Tibial nerve (tissue), 4 donors: ENCODE results near the gene KCNH3. TPM values are rescaled to one million over a fixed set of nuclear protein-coding genes. Genes with fewer than 3 reads are reported as not detected.

Source experiments
- DNase-seq, 2 donors: peaks; one replicate each; pipeline ENCODE4 v3.0.0-alpha.2; 2019; ENCODE audit warnings: low spot score in 2 of 2
- H3K27ac ChIP-seq, 4 donors: fragments of 200-600 bp; sonication (generic) in 3 of 4; one replicate each; pipeline ENCODE4 v1.5.1; 2017 to 2019; ENCODE audit warnings: mild to moderate bottlenecking in 1 of 4
- H3K27me3 ChIP-seq, 2 donors: fragments of 200-600 bp; sonication (generic) in 1 of 2; one replicate each; pipeline versions ENCODE4 v1.5.1 to v1.6.0; 2017 to 2019
- H3K36me3 ChIP-seq, 3 donors: fragments of 200-600 bp; sonication (generic); one replicate each; pipeline ENCODE4 v1.5.1; 2018 to 2019
- H3K4me1 ChIP-seq, 4 donors: fragments of 200-600 bp; sonication (generic) in 3 of 4; one replicate each; pipeline ENCODE4 v1.5.1; 2017 to 2019
- H3K4me3 ChIP-seq, 4 donors: fragments of 200-600 bp; sonication (generic) in 3 of 4; one replicate each; pipeline ENCODE4 v1.5.1; 2017 to 2019; ENCODE audit warnings: mild to moderate bottlenecking in 1 of 4, moderate library complexity in 1 of 4
- H3K9me3 ChIP-seq, 4 donors: fragments of 200-600 bp; sonication (generic) in 3 of 4; one replicate each; pipeline ENCODE4 v1.5.1; 2017 to 2019
- CTCF ChIP-seq, 5 experiments: fragments of 200-600 bp in 3 of 5; fragments of 450-650 bp in 2 of 5; sonication (generic) in 3 of 5; IDR thresholded peaks; one replicate each; pipeline ENCODE4 v1.5.1; 2016 to 2019; ENCODE audit warnings: antibody characterized with exemption in 5 of 5, mild to moderate bottlenecking in 3 of 5, moderate library complexity in 2 of 5
- EP300 ChIP-seq, 2 donors: sonication (generic); formaldehyde crosslinking; IDR thresholded peaks; one replicate each; pipeline ENCODE4 v1.6.1; 2017; ENCODE audit warnings: antibody characterized with exemption in 2 of 2, mild to moderate bottlenecking in 1 of 2
- POLR2A ChIP-seq, 2 donors: fragments of 450-650 bp; IDR thresholded peaks; one replicate each; pipeline ENCODE4 v1.6.1; 2017; ENCODE audit warnings: antibody characterized with exemption in 2 of 2, mild to moderate bottlenecking in 2 of 2, moderate library complexity in 2 of 2
- WGBS, 2 donors: methylation state at CpG; one replicate each; pipeline ENCODE4 v1.1.5; 2018; 5-methylcytosine and 5-hydroxymethylcytosine counted together
- total RNA-seq, 4 donors: library from RNA; depleted of rRNA; stranded (reverse); fragments of >200 nt; gene quantifications; one replicate each; pipeline ENCODE4 v1.1.0, GENCODE V29; 2016

Gene KCNH3
- total RNA-seq, 4 donors from 2014 or later = 0.21 to 0.30 TPM; not detected in 2

GRCh38 chr12:49547090-49547690, 8.4 kb downstream of the KCNH3 start:
- Histone ChIP-seq H3K27me3 (peaks cover 0 to 64% of the 10 kb centered on the region in 2 donors), H3K36me3 (no peaks in the 10 kb centered on the region), H3K4me1 (peaks cover 0 to 14% (median 13%) of the 10 kb centered on the region in 4 donors), H3K4me3 (no peak overlapping the region), H3K27ac (no peak overlapping the region), H3K9me3 (no peaks in the 10 kb centered on the region)
- WGBS, 2 donors = 76 to 89% methylated on average over 7 of the region's 7 CpGs
- no peak for DNase-seq
- TF ChIP-seq EP300 (IDR thresholded peaks at IDR 0.05) (no peak), CTCF (IDR thresholded peaks at IDR 0.05) (no peak), POLR2A (IDR thresholded peaks at IDR 0.05) (no peak)

- peaks cover 0 to 55% of the 10 kb centered on the region in 2 donors for H3K27me3 ChIP-seq
- no peak for DNase-seq
- TF ChIP-seq POLR2A (IDR thresholded peaks at IDR 0.05) (no peak), CTCF (IDR thresholded peaks at IDR 0.05) (no peak), EP300 (IDR thresholded peaks at IDR 0.05) (no peak)
- H3K4me1 ChIP-seq = peaks cover 0 to 14% (median 13%) of the 10 kb centered on the region in 4 donors
- H3K27ac ChIP-seq = no peak overlapping the region
- H3K9me3 ChIP-seq = no peaks in the 10 kb centered on the region
- 34 to 45% methylated on average over 8 of the region's 8 CpGs for WGBS, 2 donors
- H3K4me3 ChIP-seq = peak overlapping the region; percentile 24 to 45 (median 34)
- H3K36me3 ChIP-seq = no peaks in the 10 kb centered on the region
Observed at GRCh38 chr12:49548481-49548821, 9.6 kb downstream of the KCNH3 start.

- TF ChIP-seq CTCF (IDR thresholded peaks at IDR 0.05) = peak in 4 of 5 experiments; percentile 41 to 58 (median 50)
- no peak for TF ChIP-seq POLR2A (IDR thresholded peaks at IDR 0.05)
- TF ChIP-seq EP300 (IDR thresholded peaks at IDR 0.05) = no peak
Observed at GRCh38 chr12:49548822-49549648, 10.2 kb downstream of the KCNH3 start.

GRCh38 chr12:49549735-49550692, 11.2 kb downstream of the KCNH3 start:
- no peaks in the 10 kb centered on the region for H3K9me3 ChIP-seq
- no peak for DNase-seq
- no peaks in the 10 kb centered on the region for H3K36me3 ChIP-seq
- H3K4me1 ChIP-seq = peaks cover 0 to 14% (median 13%) of the 10 kb centered on the region in 4 donors
- TF ChIP-seq EP300 (IDR thresholded peaks at IDR 0.05) (no peak), POLR2A (IDR thresholded peaks at IDR 0.05) (no peak), CTCF (IDR thresholded peaks at IDR 0.05) (no peak)
- H3K4me3 ChIP-seq = peak overlapping the region in 1 of 4 donors; percentile 45
- H3K27ac ChIP-seq = no peak overlapping the region
- H3K27me3 ChIP-seq = peaks cover 0 to 40% of the 10 kb centered on the region in 2 donors
- 89 to 91% methylated on average over 19 to 27 of the region's 28 CpGs for WGBS, 2 donors

More at GRCh38 chr12:49548822-49549648, 10.2 kb downstream of the KCNH3 start:
- WGBS, 2 donors = 13 to 30% methylated on average over 4 to 69 of the region's 70 CpGs
- Histone ChIP-seq H3K4me3 (peak overlapping the region; percentile 24 to 45 (median 34)), H3K9me3 (no peaks in the 10 kb centered on the region), H3K27ac (no peak overlapping the region), H3K27me3 (peaks cover 0 to 49% of the 10 kb centered on the region in 2 donors), H3K36me3 (no peaks in the 10 kb centered on the region), H3K4me1 (peaks cover 0 to 14% (median 13%) of the 10 kb centered on the region in 4 donors)
- no peak for DNase-seq
